HG03520 (cell line): Measurements from ENCODE around the gene CALCB.
"Not testable (repeated sequence)": the region's sequence is repeated elsewhere in the genome, so short reads cannot be mapped to it uniquely, and the experiment has no call there.

ENCODE experiments used
- ATAC-seq: cut with Tn5 transposase; IDR thresholded peaks from one replicate; pipeline ENCODE4 v1.9.1; 2021; ENCODE audit warnings: mild to moderate bottlenecking, moderate library complexity; ENCODE audit not compliant: unreplicated experiment

Gene CALCB

GRCh38 chr11:15073361-15074205, at the start of gene CALCB:
CALCB (plus strand) TSS chr11:15073593; CDS start chr11:15074719, 1,126 bp downstream.
- no peak for ATAC-seq

GRCh38 chr11:15027011-15027410, 46.4 kb upstream of the CALCB start:
- ATAC-seq: no peak

GRCh38 chr11:15027956-15028355, 45.4 kb upstream of the CALCB start:
- no peak for ATAC-seq

GRCh38 chr11:15028379-15028778, 45.0 kb upstream of the CALCB start:
- ATAC-seq: no peak

GRCh38 chr11:15031945-15032344, 41.4 kb upstream of the CALCB start:
- not testable (repeated sequence) for ATAC-seq

- ATAC-seq: no peak
Observed at GRCh38 chr11:15034687-15035267, 38.6 kb upstream of the CALCB start.

GRCh38 chr11:15035283-15035682, 38.1 kb upstream of the CALCB start:
- ATAC-seq: no peak

- ATAC-seq: no peak
Observed at GRCh38 chr11:15038963-15039362, 34.4 kb upstream of the CALCB start.

GRCh38 chr11:15045209-15045608, 28.2 kb upstream of the CALCB start:
- no peak for ATAC-seq

- ATAC-seq: no peak
Observed at GRCh38 chr11:15045891-15046290, 27.5 kb upstream of the CALCB start.

GRCh38 chr11:15046673-15047072, 26.7 kb upstream of the CALCB start:
- not testable (repeated sequence) for ATAC-seq

GRCh38 chr11:15048616-15049015, 24.8 kb upstream of the CALCB start:
- ATAC-seq: no peak

- ATAC-seq: no peak
Observed at GRCh38 chr11:15053191-15053685, 20.2 kb upstream of the CALCB start.

- ATAC-seq: no peak
Observed at GRCh38 chr11:15055620-15056356, 17.6 kb upstream of the CALCB start.

- ATAC-seq: no peak
Observed at GRCh38 chr11:15057329-15057728, 16.1 kb upstream of the CALCB start.

- no peak for ATAC-seq
Observed at GRCh38 chr11:15059132-15059915, 14.1 kb upstream of the CALCB start.

GRCh38 chr11:15062599-15062998, 10.8 kb upstream of the CALCB start:
- no peak for ATAC-seq

GRCh38 chr11:15069751-15070150, 3.6 kb upstream of the CALCB start:
- not testable (repeated sequence) for ATAC-seq

- ATAC-seq: no peak
Observed at GRCh38 chr11:15071556-15072255, 1.7 kb upstream of the CALCB start.

- ATAC-seq: no peak
Observed at GRCh38 chr11:15072551-15073143, 746 bp upstream of the CALCB start.
